Measurements from ENCODE around the gene TDRD7. TPM values are rescaled to one million over a fixed set of nuclear protein-coding genes. Genes with fewer than 3 reads are reported as not detected.

TDRD7 gene
- total and polyA plus RNA-seq, 2 of the 8 experiments (the other 6 are each of a cell fraction or from before 2014, with no cell fraction given), result 1.2 to 2.3 TPM

GRCh38 chr9:97536480-97536879 is 124.6 kb downstream of the TDRD7 start (continued):
- TF ChIP-seq CHD7 (IDR thresholded peaks at IDR 0.05; ENCODE audit: insufficient replicate concordance, low read length) (no peak), USF2 (IDR thresholded peaks at IDR 0.05; ENCODE audit: low read length) (no peak), HDAC6 (IDR thresholded peaks at IDR 0.05; ENCODE audit: low read depth, low read length) (no peak), TEAD4 (IDR thresholded peaks at IDR 0.05; ENCODE audit: low read depth, low read length) (no peak), POU5F1 (IDR thresholded peaks at IDR 0.05; ENCODE audit: low read depth, low read length) (no peak), CBX5 (IDR thresholded peaks at IDR 0.05; ENCODE audit: low read depth, low read length) (no peak), KDM5A (IDR thresholded peaks at IDR 0.05; ENCODE audit: low read length) (no peak), CTCF (IDR thresholded peaks at IDR 0.05; ENCODE audit: control extremely low read depth in 1 of 3, insufficient read depth in 1 of 3, low read depth in 1 of 3, low read length in 3 of 3) (no peak), CHD2 (IDR thresholded peaks at IDR 0.05; ENCODE audit: low read length) (no peak)

All from H1 (cell line).